ENCODE measurements around the gene TM2D1. TPM values are rescaled to one million over a fixed set of nuclear protein-coding genes. Genes with fewer than 3 reads are reported as not detected.

The TM2D1 gene
- total RNA-seq, 4 donors from 2014 or later, result 55.7 to 84.4 (median 69.9) TPM

GRCh38 chr1:61636376-61636775 lies 88.6 kb downstream of the TM2D1 start:
- no peak for DNase-seq
- Histone ChIP-seq H3K36me3 (no peaks in the 10 kb centered on the region), H3K4me3 (replicated peaks in 1 of 3) (no peak overlapping the region), H3K27ac (no peak overlapping the region), H3K4me1 (no peaks in the 10 kb centered on the region), H3K9me3 (no peaks in the 10 kb centered on the region), H3K27me3 (no peaks in the 10 kb centered on the region)
- 62 to 74% methylated on average over 4 of the region's 4 CpGs for WGBS, 2 donors
- TF ChIP-seq POLR2A (IDR thresholded peaks at IDR 0.05) (no peak), CTCF (IDR thresholded peaks at IDR 0.05) (no peak)
- intact Hi-C loops (cut with DNase I), result no loop called here

- no peak for TF ChIP-seq CTCF (IDR thresholded peaks at IDR 0.05)
- TF ChIP-seq POLR2A (IDR thresholded peaks at IDR 0.05), result no peak
- Histone ChIP-seq H3K4me3 (replicated peaks in 1 of 3) (no peak overlapping the region), H3K27ac (no peak overlapping the region), H3K27me3 (no peaks in the 10 kb centered on the region), H3K4me1 (no peaks in the 10 kb centered on the region), H3K36me3 (no peaks in the 10 kb centered on the region), H3K9me3 (no peaks in the 10 kb centered on the region)
- no peak for DNase-seq
- 84 to 86% methylated on average over 4 of the region's 4 CpGs for WGBS, 2 donors
- intact Hi-C loops (cut with DNase I), result no loop called here
These were observed 89.4 kb downstream of the TM2D1 start for GRCh38 chr1:61635557-61635956.

- Histone ChIP-seq H3K27me3 (no peaks in the 10 kb centered on the region), H3K36me3 (no peaks in the 10 kb centered on the region), H3K4me3 (replicated peaks in 1 of 3) (no peak overlapping the region), H3K9me3 (no peaks in the 10 kb centered on the region), H3K27ac (no peak overlapping the region), H3K4me1 (no peaks in the 10 kb centered on the region)
- no peak for TF ChIP-seq POLR2A (IDR thresholded peaks at IDR 0.05)
- TF ChIP-seq CTCF (IDR thresholded peaks at IDR 0.05), result no peak
- no peak for DNase-seq
- intact Hi-C loops (cut with DNase I), result no loop called here
- 92 to 93% methylated on average over 1 of the region's 1 CpG for WGBS, 2 donors
These were observed 93.5 kb downstream of the TM2D1 start for GRCh38 chr1:61631436-61631835.

Other genes starting within 250 kb of the TM2D1 start
- gene PATJ, start 17.3 kb upstream of the TM2D1 start, total RNA-seq, result 100 to 1,000 TPM in 3 of 4 donors, 10 to 100 TPM in 1; 94.7 to 221 (median 119) TPM